Parathyroid adenoma (tissue), 2 donors: Measurements from ENCODE around the gene SPINT2.

Experiments used
- H2AFZ ChIP-seq: fragments of 300-600 bp; sonication (generic); one replicate; pipeline ENCODE4 v1.7.0; 2017; ENCODE audit warnings: antibody characterized with exemption, mild to moderate bottlenecking
- H3K27ac ChIP-seq: fragments of 300-600 bp; sonication (generic); one replicate; pipeline ENCODE4 v1.7.0; 2017
- H3K27me3 ChIP-seq: fragments of 300-600 bp; sonication (generic); one replicate; pipeline ENCODE4 v1.7.0; 2017; ENCODE audit warnings: low read length; ENCODE audit not compliant: control insufficient read depth, insufficient read depth
- H3K36me3 ChIP-seq: fragments of 300-600 bp; sonication (generic); one replicate; pipeline ENCODE4 v1.7.0; 2017; ENCODE audit warnings: low read length; ENCODE audit not compliant: control insufficient read depth, insufficient read depth
- H3K4me1 ChIP-seq: fragments of 300-600 bp; sonication (generic); one replicate; pipeline ENCODE4 v1.7.0; 2017; ENCODE audit warnings: control low read depth
- H3K4me2 ChIP-seq: fragments of 300-600 bp; sonication (generic); one replicate; pipeline ENCODE4 v1.7.0; 2017; ENCODE audit warnings: low read length
- H3K4me3 ChIP-seq: fragments of 300-600 bp; sonication (generic); one replicate; pipeline ENCODE4 v1.7.0; 2017; ENCODE audit warnings: low read depth, low read length
- H3K79me2 ChIP-seq: fragments of 300-600 bp; sonication (generic); one replicate; pipeline ENCODE4 v1.7.0; 2017; ENCODE audit warnings: control low read depth
- H3K9ac ChIP-seq: fragments of 300-600 bp; sonication (generic); one replicate; pipeline ENCODE4 v1.7.0; 2017; ENCODE audit warnings: mild to moderate bottlenecking
- H3K9me3 ChIP-seq: fragments of 300-600 bp; sonication (generic); one replicate; pipeline ENCODE4 v1.7.0; 2017; ENCODE audit warnings: low read length; ENCODE audit not compliant: control insufficient read depth
- TF ChIP-seq, protein P1 (sequence below): fragments of 300-600 bp; sonication (generic); IDR thresholded peaks from one replicate; pipeline ENCODE4 v1.7.0; 2017; ENCODE audit warnings: antibody characterized with exemption, mild to moderate bottlenecking
- donor health status: primary hyperparathyroidism.

The SPINT2 gene

DNA sequence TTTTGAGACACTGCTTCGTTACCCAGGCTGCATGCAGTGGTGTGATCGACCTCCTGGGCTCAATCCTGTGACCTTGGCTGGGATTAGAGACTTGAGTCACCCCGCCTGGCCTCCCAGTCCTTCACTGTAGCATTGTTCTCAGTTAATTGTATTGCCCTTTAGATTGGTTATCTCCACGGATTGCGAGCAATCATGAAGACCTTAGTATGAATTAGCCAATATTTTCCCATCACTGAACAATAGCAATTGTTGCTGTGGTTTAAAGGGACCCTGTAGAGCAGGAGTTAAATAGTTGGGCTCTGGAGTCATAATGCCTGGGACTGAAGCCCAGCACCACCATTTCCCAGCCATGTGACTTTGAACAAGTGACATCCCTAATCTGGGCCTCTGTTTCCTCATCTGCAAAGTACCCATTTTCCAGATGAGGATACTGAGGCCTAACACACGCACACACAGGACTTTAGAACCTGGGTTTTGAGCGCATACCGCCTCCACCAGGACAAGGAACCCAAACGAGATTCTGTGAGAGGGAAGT lies 16.6 kb upstream of the SPINT2 start:
- no peak overlapping the region for H3K4me2 ChIP-seq
- no peaks in the 10 kb centered on the region for H3K36me3 ChIP-seq
- H3K27ac ChIP-seq, result no peak overlapping the region
- H2AFZ ChIP-seq, result no peak overlapping the region
- peaks cover 9% of the 10 kb centered on the region for H3K4me1 ChIP-seq
- H3K4me3 ChIP-seq, result no peak overlapping the region
- no peaks in the 10 kb centered on the region for H3K79me2 ChIP-seq
- no peaks in the 10 kb centered on the region for H3K9me3 ChIP-seq
- no peak overlapping the region for H3K9ac ChIP-seq
- no peaks in the 10 kb centered on the region for H3K27me3 ChIP-seq
- TF ChIP-seq, protein P1, sequence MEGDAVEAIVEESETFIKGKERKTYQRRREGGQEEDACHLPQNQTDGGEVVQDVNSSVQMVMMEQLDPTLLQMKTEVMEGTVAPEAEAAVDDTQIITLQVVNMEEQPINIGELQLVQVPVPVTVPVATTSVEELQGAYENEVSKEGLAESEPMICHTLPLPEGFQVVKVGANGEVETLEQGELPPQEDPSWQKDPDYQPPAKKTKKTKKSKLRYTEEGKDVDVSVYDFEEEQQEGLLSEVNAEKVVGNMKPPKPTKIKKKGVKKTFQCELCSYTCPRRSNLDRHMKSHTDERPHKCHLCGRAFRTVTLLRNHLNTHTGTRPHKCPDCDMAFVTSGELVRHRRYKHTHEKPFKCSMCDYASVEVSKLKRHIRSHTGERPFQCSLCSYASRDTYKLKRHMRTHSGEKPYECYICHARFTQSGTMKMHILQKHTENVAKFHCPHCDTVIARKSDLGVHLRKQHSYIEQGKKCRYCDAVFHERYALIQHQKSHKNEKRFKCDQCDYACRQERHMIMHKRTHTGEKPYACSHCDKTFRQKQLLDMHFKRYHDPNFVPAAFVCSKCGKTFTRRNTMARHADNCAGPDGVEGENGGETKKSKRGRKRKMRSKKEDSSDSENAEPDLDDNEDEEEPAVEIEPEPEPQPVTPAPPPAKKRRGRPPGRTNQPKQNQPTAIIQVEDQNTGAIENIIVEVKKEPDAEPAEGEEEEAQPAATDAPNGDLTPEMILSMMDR, result no peak

DNA sequence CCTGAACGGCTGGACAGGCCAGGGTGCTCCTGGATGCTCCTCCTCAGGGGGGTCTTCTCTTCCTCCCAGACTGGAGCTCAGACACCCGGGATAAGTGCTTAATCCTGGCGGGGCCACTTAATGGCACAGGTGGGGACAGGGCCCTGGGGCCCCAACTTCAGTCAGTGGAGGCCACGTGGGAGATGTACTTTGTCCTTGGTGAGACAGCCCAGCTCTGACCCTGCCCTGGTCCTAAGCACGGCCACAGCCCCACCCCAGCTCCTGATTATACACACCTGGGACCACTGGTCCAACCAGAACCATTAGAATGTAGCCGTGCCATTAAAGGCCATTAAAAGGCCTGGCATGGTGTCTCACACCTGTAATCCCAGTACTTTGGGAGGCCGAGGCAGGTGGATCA lies 16.0 kb upstream of the SPINT2 start:
- H3K9ac ChIP-seq, result no peak overlapping the region

DNA sequence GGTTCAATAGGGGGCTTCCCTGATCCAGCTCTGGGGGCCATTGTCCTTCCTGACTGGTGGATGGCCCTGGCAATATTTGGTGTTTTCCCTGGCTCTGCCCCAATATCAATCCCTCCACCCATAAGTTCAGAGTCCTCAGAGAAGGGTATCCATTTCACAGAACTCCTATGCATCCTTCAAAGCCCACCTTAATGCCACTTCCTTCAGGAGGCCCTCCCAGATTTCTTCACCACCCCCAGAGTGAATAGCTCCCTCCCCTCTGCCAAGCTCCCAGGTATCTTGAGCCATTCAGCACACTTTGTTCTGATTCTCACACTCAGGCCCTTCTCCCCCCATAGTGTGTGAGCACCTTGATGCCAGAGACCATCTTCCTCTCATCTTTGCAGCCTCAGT lies 13.9 kb upstream of the SPINT2 start:
- no peaks in the 10 kb centered on the region for H3K36me3 ChIP-seq
- no peaks in the 10 kb centered on the region for H3K27me3 ChIP-seq
- H3K9me3 ChIP-seq, result no peaks in the 10 kb centered on the region
- no peak overlapping the region for H3K4me3 ChIP-seq
- no peak overlapping the region for H3K4me2 ChIP-seq
- peaks cover 9% of the 10 kb centered on the region for H3K4me1 ChIP-seq
- TF ChIP-seq, protein P1, result no peak
- no peaks in the 10 kb centered on the region for H3K79me2 ChIP-seq
- H2AFZ ChIP-seq, result peak overlapping the region; percentile 68
- H3K27ac ChIP-seq, result no peak overlapping the region
- H3K9ac ChIP-seq, result no peak overlapping the region

More for the DNA sequence above, 16.0 kb upstream of the SPINT2 start:
- Histone ChIP-seq H3K79me2 (no peaks in the 10 kb centered on the region), H3K4me3 (no peak overlapping the region), H2AFZ (no peak overlapping the region), H3K27ac (no peak overlapping the region), H3K36me3 (no peaks in the 10 kb centered on the region), H3K4me1 (peaks cover 9% of the 10 kb centered on the region), H3K27me3 (no peaks in the 10 kb centered on the region), H3K9me3 (no peaks in the 10 kb centered on the region), H3K4me2 (no peak overlapping the region)
- TF ChIP-seq, protein P1, result no peak

DNA sequence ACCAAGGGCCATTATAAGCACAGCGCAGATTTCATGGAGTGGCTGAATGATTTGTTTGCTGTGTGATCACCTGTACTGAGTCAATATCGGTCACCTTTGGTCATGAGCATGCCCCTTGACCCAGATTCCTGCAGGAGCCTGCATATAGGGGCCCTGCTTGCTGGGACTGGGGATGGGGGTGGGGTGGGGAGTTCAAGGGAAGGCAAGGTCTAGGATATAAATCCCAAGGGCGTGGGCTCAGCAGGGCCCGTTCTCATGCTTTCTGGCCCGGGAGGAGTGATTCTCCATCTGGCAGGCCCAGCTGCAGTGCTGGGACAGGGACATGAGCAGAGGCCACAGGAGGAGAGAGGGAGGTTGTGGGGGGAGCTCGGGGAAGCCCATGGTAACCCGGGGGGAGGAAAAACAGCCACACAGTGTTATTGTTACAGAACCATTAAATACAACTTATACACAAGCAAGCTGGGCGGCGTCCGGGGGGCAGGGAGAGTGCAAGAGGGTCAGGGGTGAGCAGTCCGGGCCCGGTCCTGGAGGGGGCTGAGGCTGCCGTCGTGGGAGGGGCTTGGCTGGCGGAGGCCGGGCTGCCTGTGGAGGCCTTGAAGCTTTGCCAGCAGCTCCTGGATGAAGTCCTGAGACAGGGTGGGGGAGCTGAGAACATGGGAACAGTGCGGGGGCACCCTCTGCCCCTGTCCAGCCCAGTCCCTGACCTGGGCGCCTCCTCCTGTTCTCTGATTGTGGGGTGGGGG lies 13.4 kb upstream of the SPINT2 start:
- Histone ChIP-seq H3K27me3 (no peaks in the 10 kb centered on the region), H3K79me2 (no peaks in the 10 kb centered on the region), H3K4me1 (peaks cover 9% of the 10 kb centered on the region), H3K9ac (no peak overlapping the region), H3K4me2 (no peak overlapping the region), H3K27ac (peak overlapping the region; percentile 80), H3K36me3 (no peaks in the 10 kb centered on the region), H3K9me3 (no peaks in the 10 kb centered on the region), H2AFZ (peak overlapping the region; percentile 68), H3K4me3 (no peak overlapping the region)
- TF ChIP-seq, protein P1, result no peak

DNA sequence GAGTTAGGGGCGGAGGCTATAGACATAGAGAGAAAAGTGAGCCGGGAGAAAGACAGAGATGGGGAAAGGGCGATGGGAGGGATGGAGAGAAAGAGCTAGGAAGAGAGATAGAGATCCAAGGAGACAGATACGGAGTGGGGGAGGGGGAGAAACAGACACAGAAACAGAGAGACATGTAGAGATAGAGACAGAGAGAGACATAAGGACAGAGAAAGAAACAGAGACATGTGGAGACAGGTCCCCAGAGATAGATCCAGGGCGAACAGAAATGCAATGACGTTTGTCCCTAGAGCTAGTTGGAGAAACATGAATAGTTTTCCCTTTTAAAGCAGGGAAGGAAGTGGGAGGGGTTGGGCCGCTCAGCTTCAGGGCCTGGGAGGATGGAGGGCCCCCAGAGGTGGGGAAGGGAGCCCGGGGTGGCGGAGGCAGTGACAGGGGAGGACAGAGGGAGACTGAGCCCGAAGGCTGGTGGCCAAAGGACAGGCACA lies 12.8 kb upstream of the SPINT2 start:
- Histone ChIP-seq H3K36me3 (no peaks in the 10 kb centered on the region), H3K27me3 (no peaks in the 10 kb centered on the region), H3K4me1 (peaks cover 9% of the 10 kb centered on the region), H2AFZ (peak overlapping the region; percentile 68), H3K4me3 (no peak overlapping the region), H3K27ac (peak overlapping the region; percentile 80), H3K79me2 (no peaks in the 10 kb centered on the region), H3K9ac (no peak overlapping the region), H3K9me3 (no peaks in the 10 kb centered on the region), H3K4me2 (no peak overlapping the region)
- TF ChIP-seq, protein P1, result no peak
